WERI-Rb-1 (cell line): ENCODE measurements around the gene BAZ2B.

ENCODE experiments used
- DNase-seq: peaks from one replicate; pipeline ENCODE4 v3.0.0-alpha.2; 2020
- H3K27ac ChIP-seq: fragments of 250-450 bp; sonication (Bioruptor Pico); 2 replicates; pipeline ENCODE4 v1.5.1; 2020; ENCODE audit warnings: mild to moderate bottlenecking, moderate library complexity
- H3K27me3 ChIP-seq: fragments of 250-450 bp; sonication (Bioruptor Pico); 2 replicates; pipeline ENCODE4 v1.5.1; 2021; ENCODE audit warnings: mild to moderate bottlenecking, low read depth, moderate library complexity; ENCODE audit not compliant: insufficient read depth, severe bottlenecking
- H3K36me3 ChIP-seq: fragments of 250-450 bp; sonication (Bioruptor Pico); 2 replicates; pipeline ENCODE4 v1.5.1; 2020; ENCODE audit warnings: mild to moderate bottlenecking, moderate library complexity
- H3K4me3 ChIP-seq: 2 replicates; pipeline ENCODE4 v1.5.1; 2011; ENCODE audit warnings: low read depth, mild to moderate bottlenecking, control low read depth, low read length
- H3K9me3 ChIP-seq: fragments of 250-450 bp; sonication (Bioruptor Pico); 2 replicates; pipeline ENCODE4 v1.5.1; 2021; ENCODE audit warnings: mild to moderate bottlenecking, moderate library complexity; ENCODE audit not compliant: severe bottlenecking
- TF ChIP-seq, protein P1 (sequence below): IDR thresholded peaks from 2 replicates; pipeline ENCODE4 v1.5.1; 2011; ENCODE audit warnings: low read depth, mild to moderate bottlenecking, control low read depth, inconsistent platforms, low read length

BAZ2B gene

DNA sequence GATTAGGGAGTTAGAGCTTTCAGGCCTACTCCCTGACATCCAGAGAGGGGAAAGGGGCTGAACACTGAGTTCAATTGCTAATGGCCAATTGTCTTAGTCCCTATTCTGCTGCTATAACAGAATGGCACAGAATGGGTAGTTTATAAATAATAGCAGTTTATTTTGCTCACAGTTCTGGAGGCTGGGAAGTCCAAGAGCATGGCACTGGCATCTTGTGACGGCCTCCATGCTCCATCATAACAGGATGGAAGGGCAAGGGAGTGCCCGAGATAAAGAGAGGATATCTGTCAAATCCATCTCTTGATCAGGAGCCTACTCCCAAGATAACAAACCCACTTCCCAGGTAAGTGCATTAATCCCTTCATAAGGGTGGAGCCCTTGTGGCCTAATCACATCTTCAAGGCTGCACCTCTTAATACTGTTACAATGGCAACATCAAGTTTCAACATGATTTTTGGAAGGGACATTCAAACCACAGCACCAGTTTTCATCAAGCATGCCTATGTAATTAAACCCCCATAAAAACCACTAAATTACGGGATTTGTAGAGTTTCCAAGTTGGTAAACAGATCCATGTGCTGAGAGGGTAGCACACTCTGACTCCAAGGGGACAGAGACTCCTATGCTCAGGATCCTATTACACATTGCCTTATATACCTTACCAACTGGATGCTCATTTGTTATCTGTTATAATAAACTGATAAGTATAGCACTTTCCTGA lies 44.6 kb downstream of the BAZ2B start:
- no peaks in the 10 kb centered on the region for H3K27me3 ChIP-seq
- no peak overlapping the region for H3K27ac ChIP-seq
- DNase-seq, result no peak
- H3K9me3 ChIP-seq, result peaks cover 2% of the 10 kb centered on the region
- no peaks in the 10 kb centered on the region for H3K36me3 ChIP-seq
- TF ChIP-seq, protein P1, sequence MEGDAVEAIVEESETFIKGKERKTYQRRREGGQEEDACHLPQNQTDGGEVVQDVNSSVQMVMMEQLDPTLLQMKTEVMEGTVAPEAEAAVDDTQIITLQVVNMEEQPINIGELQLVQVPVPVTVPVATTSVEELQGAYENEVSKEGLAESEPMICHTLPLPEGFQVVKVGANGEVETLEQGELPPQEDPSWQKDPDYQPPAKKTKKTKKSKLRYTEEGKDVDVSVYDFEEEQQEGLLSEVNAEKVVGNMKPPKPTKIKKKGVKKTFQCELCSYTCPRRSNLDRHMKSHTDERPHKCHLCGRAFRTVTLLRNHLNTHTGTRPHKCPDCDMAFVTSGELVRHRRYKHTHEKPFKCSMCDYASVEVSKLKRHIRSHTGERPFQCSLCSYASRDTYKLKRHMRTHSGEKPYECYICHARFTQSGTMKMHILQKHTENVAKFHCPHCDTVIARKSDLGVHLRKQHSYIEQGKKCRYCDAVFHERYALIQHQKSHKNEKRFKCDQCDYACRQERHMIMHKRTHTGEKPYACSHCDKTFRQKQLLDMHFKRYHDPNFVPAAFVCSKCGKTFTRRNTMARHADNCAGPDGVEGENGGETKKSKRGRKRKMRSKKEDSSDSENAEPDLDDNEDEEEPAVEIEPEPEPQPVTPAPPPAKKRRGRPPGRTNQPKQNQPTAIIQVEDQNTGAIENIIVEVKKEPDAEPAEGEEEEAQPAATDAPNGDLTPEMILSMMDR, result no peak
- H3K4me3 ChIP-seq, result no peak overlapping the region

DNA sequence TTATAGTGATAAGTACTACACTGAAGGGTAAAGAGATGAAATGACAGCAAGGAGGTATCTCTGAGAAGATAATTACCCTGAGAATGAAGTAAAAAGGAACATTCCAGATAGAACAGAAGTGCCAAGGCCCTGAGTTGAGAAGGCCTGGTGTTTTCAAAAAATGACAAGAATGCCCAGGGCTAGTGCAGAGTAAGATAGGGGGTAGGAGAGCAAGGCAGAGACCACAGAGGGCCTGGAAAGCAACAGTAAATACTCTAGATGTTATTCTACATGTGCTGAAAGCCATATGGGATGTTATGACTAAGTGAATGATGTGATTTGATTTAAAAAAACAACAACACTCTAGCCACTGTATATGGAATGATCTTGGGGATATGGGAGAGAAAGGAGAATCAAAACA lies 52.3 kb downstream of the BAZ2B start:
- Histone ChIP-seq H3K36me3 (no peaks in the 10 kb centered on the region), H3K27me3 (no peaks in the 10 kb centered on the region), H3K9me3 (no peaks in the 10 kb centered on the region), H3K4me3 (no peak overlapping the region), H3K27ac (no peak overlapping the region)
- TF ChIP-seq, protein P1, result no peak
- no peak for DNase-seq

DNA sequence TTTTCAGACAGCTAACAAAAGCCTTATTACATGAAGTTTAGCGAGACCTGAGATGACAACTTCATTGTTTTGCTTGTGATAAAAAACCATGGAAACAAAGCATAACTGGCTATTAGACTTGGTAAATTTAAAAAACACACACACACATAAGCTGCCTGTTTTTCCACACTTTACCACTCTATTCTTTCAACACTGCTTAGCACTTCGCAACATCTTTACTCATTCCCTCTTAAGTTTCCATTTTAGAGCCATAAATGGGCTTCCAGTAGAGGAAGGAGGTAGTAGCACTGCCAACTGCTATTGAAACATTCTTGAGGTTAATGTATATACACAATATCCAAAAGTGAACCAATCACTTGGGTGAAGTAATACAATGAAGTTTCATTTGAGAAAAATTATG lies 54.1 kb downstream of the BAZ2B start:
- H3K27ac ChIP-seq, result no peak overlapping the region
- no peaks in the 10 kb centered on the region for H3K9me3 ChIP-seq
- no peaks in the 10 kb centered on the region for H3K36me3 ChIP-seq
- TF ChIP-seq, protein P1, result no peak
- no peak for DNase-seq
- H3K27me3 ChIP-seq, result no peaks in the 10 kb centered on the region
- no peak overlapping the region for H3K4me3 ChIP-seq

DNA sequence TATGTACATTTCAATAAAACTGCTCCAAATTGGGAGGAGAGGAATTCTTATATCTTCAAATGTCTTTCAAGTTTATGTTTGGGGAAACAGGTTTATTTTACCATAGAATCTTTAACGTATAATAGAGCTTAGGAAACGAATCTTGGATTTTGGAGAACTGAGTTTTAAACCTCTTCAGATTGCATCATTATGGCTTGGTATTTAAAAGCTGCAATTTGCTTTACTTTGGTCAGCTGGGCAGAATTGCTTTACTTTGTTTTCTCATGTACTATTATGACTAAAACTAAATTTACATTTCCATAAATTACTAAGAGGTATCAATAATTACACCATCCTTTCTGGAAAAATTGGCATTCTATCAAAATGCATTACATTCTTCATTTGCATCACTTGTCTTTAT lies 54.6 kb downstream of the BAZ2B start:
- Histone ChIP-seq H3K9me3 (no peaks in the 10 kb centered on the region), H3K4me3 (no peak overlapping the region), H3K36me3 (no peaks in the 10 kb centered on the region), H3K27me3 (no peaks in the 10 kb centered on the region), H3K27ac (no peak overlapping the region)
- no peak for DNase-seq
- TF ChIP-seq, protein P1, result no peak

DNA sequence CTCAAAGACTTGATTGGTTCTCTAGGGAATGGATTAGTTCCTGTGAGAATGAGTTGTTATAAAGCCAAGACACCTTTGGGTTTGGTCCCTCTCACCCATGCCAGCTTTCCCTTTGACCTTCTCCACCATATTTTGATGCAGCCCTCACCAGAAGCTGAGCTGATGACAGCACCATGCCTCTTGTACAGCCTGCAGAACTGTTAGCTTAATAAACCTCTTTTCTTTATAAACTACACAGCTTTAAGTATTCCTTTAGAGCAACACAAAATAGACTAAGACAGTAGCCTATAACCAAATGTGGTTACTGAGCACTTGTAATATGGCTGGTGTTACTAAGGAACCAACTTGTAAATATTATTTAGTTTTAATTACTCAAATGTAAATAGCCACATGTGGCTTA lies 55.1 kb downstream of the BAZ2B start:
- DNase-seq, result no peak

More for the DNA sequence above, 55.1 kb downstream of the BAZ2B start:
- Histone ChIP-seq H3K27ac (no peak overlapping the region), H3K4me3 (no peak overlapping the region), H3K9me3 (no peaks in the 10 kb centered on the region), H3K36me3 (no peaks in the 10 kb centered on the region), H3K27me3 (no peaks in the 10 kb centered on the region)
- TF ChIP-seq, protein P1, result no peak
